Ascending aorta (tissue), 2 donors: ENCODE results near the gene GCAT. TPM values are rescaled to one million over a fixed set of nuclear protein-coding genes. Genes with fewer than 3 reads are reported as not detected.

Experiments used
- DNase-seq, 2 donors: peaks; one replicate each; pipeline ENCODE4 v3.0.0-alpha.2; 2019; ENCODE audit warnings: low spot score in 2 of 2
- H3K27ac ChIP-seq, 2 donors: fragments of 200-600 bp; sonication (generic); one replicate each; pipeline ENCODE4 v1.5.1; 2016 to 2017; ENCODE audit warnings: mild to moderate bottlenecking in 1 of 2
- H3K27me3 ChIP-seq: fragments of 200-600 bp; sonication (generic); one replicate; pipeline ENCODE4 v1.5.1; 2017
- H3K36me3 ChIP-seq, 2 donors: fragments of 200-600 bp; sonication (generic); one replicate each; pipeline ENCODE4 v1.5.1; 2016
- H3K4me1 ChIP-seq, 2 donors: fragments of 200-600 bp; sonication (generic); one replicate each; pipeline ENCODE4 v1.5.1; 2016 to 2017; ENCODE audit warnings: mild to moderate bottlenecking in 1 of 2
- H3K4me3 ChIP-seq, 2 donors: fragments of 200-600 bp; sonication (generic); one replicate each; pipeline ENCODE4 v1.5.1; 2016 to 2017; ENCODE audit warnings: mild to moderate bottlenecking in 1 of 2
- H3K9me3 ChIP-seq, 2 donors: fragments of 200-600 bp; sonication (generic); one replicate each; pipeline ENCODE4 v1.5.1; 2016
- intact Hi-C: fragments of 100-400 bp; cut with DNase I; formaldehyde crosslinking; loops from one replicate; pipeline ENCODE4 v1.15.1; 2023
- total RNA-seq: library from RNA; depleted of rRNA; stranded (reverse); fragments of >200 nt; gene quantifications from one replicate; pipeline ENCODE4 v1.1.0, GENCODE V29; 2016
- TF ChIP-seq, protein P1 (sequence below), 3 experiments: fragments of 200-600 bp in 2 of 3; fragments of 450-650 bp in 1 of 3; sonication (generic) in 2 of 3; IDR thresholded peaks; one replicate each; pipeline ENCODE4 v1.5.1; 2016 to 2019; ENCODE audit warnings: antibody characterized with exemption in 3 of 3, mild to moderate bottlenecking in 1 of 3, moderate library complexity in 1 of 3

GCAT gene
- total RNA-seq, 1 donor from 2014 or later, result 4.5 TPM

DNA sequence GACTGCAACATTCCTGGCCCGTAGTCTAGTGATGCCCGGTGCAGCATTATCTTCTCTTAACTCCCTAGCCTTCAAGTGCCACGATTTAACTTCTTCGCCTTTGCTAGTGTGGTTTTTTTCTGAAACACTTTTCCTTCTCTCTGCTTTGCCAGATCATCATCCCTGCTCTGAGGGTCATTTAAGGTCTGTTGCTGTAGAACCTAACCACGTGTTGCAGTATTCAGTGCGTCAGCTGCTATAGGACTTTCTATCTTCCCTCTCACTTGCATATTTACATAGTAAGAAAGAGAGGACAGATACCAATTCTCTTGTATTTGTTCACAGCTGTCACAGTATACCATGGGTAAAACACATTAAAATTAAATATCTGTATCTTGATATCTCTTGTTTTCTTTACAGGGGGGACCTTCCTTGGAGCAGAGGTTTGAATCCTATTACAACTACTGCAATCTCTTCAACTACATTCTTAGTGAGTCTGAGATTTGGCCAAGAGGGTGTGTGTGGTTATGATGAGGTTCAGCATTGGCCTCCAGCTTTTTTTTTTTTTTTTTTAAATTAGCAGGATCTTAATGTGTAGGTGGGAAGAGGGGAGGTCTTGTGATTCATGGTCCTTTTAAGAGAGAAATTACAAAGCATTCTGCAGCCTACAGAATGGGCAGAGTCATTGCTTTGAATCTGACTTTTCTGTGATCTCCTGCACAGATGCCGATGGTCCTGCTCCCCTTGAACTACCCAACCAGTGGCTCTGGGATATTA lies 55.0 kb downstream of the GCAT start:
- Histone ChIP-seq H3K4me3 (no peak overlapping the region), H3K36me3 (peaks cover 61 to 91% of the 10 kb centered on the region in 2 donors), H3K4me1 (peaks cover 0 to 6% of the 10 kb centered on the region in 2 donors), H3K9me3 (no peaks in the 10 kb centered on the region), H3K27ac (no peak overlapping the region), H3K27me3 (no peaks in the 10 kb centered on the region)
- no peak for DNase-seq
- TF ChIP-seq, protein P1, sequence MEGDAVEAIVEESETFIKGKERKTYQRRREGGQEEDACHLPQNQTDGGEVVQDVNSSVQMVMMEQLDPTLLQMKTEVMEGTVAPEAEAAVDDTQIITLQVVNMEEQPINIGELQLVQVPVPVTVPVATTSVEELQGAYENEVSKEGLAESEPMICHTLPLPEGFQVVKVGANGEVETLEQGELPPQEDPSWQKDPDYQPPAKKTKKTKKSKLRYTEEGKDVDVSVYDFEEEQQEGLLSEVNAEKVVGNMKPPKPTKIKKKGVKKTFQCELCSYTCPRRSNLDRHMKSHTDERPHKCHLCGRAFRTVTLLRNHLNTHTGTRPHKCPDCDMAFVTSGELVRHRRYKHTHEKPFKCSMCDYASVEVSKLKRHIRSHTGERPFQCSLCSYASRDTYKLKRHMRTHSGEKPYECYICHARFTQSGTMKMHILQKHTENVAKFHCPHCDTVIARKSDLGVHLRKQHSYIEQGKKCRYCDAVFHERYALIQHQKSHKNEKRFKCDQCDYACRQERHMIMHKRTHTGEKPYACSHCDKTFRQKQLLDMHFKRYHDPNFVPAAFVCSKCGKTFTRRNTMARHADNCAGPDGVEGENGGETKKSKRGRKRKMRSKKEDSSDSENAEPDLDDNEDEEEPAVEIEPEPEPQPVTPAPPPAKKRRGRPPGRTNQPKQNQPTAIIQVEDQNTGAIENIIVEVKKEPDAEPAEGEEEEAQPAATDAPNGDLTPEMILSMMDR (IDR thresholded peaks at IDR 0.05), result no peak
- intact Hi-C loops, result loop anchor here (1.0 kb wide), 1 partner anchor 45 kb away; no protein-coding TSS in a partner anchor

DNA sequence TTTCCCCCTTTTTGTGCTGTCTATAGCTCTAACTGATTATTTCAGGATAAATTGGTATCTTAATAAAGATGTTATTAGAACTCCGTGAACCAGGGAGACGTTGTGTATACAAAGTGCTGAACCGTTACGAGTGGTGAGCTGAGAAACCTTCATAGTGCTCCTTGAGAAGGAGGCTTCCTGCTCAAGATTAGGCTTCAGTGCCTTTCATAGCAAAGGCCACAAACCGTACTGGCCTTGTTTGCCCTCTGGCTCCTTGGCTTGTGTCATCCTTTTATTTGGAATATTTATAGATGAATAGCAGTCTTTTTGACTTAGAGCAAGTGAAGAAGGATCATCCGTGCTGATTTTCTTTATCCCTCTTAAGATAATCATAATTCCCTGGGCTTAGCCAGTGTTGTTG lies 57.8 kb downstream of the GCAT start:
- Histone ChIP-seq H3K4me1 (no peaks in the 10 kb centered on the region), H3K36me3 (peaks cover 69 to 87% of the 10 kb centered on the region in 2 donors), H3K27me3 (no peaks in the 10 kb centered on the region), H3K9me3 (no peaks in the 10 kb centered on the region), H3K4me3 (no peak overlapping the region), H3K27ac (no peak overlapping the region)
- no peak for DNase-seq
- TF ChIP-seq, protein P1 (IDR thresholded peaks at IDR 0.05), result no peak
- intact Hi-C loops, result no loop called here

Other genes with a start within 250 kb of the GCAT start
- 100 TPM for gene CDC42EP1, start 247.5 kb upstream of the GCAT start, total RNA-seq
- gene LGALS2, start 227.8 kb upstream of the GCAT start, total RNA-seq, result not detected
- gene GGA1, start 199.1 kb upstream of the GCAT start, total RNA-seq, result 53.5 TPM
- gene SH3BP1, start 168.3 kb upstream of the GCAT start, total RNA-seq, result 33.7 TPM
- 10.6 TPM for gene PDXP, start 149.2 kb upstream of the GCAT start, total RNA-seq
- gene LGALS1, start 132.3 kb upstream of the GCAT start, total RNA-seq, result 2,009 TPM
- gene NOL12, start 121.6 kb upstream of the GCAT start, total RNA-seq, result 4.0 TPM
- 253 TPM for gene TRIOBP, start 110.9 kb upstream of the GCAT start, total RNA-seq
- not detected for gene GALR3, start 15.4 kb downstream of the GCAT start, total RNA-seq
- gene ANKRD54, start 36.4 kb downstream of the GCAT start, total RNA-seq, result 61.8 TPM
- gene EIF3L, start 41.5 kb downstream of the GCAT start, total RNA-seq, result 256 TPM
- 43.9 TPM for gene MICALL1, start 98.4 kb downstream of the GCAT start, total RNA-seq
- gene C22orf23, start 145.7 kb downstream of the GCAT start, total RNA-seq, result not detected
- 204 TPM for gene POLR2F, start 145.8 kb downstream of the GCAT start, total RNA-seq
- 23.0 TPM for gene SOX10, start 176.6 kb downstream of the GCAT start, total RNA-seq
- 88.1 TPM for gene PICK1, start 249.5 kb downstream of the GCAT start, total RNA-seq